Activated CD4-positive, alpha-beta memory T cell treated with anti-CD3 and anti-CD28 coated beads, Interleukin-2, amount 10 ng/mL, durations not matched to agents 7 days and 5 days (primary cell): ENCODE data around the gene MPP2. TPM values are rescaled to one million over a fixed set of nuclear protein-coding genes. Genes with fewer than 3 reads are reported as not detected.
"Not testable (repeated sequence)": the region's sequence is repeated elsewhere in the genome, so short reads cannot be mapped to it uniquely, and the experiment has no call there.

ENCODE experiments used
- CTCF ChIA-PET: fragments of 350-600 bp; sonication (Branson Sonifier 250); formaldehyde crosslinking; loops from one replicate; lab custom pipeline; 2021; ENCODE audit warnings: antibody characterized with exemption, inconsistent platforms; lab: Charles Lee
- POLR2A ChIA-PET: fragments of 350-600 bp; sonication (Branson Sonifier 250); formaldehyde crosslinking; loops from one replicate; lab custom pipeline; 2021; ENCODE audit warnings: antibody characterized with exemption; lab: Charles Lee
- DNase-seq: peaks from one replicate; pipeline ENCODE4 v3.0.0-alpha.2; 2020
- H3K27ac Mint-ChIP-seq: one replicate; pipeline ENCODE4 v1.8.0; 2021; ENCODE audit warnings: mild to moderate bottlenecking, mixed read lengths
- H3K27me3 Mint-ChIP-seq: one replicate; pipeline ENCODE4 v1.8.0; 2021; ENCODE audit warnings: mixed read lengths
- H3K36me3 Mint-ChIP-seq: one replicate; pipeline ENCODE4 v1.8.0; 2021; ENCODE audit warnings: low read depth, mixed read lengths
- H3K4me1 Mint-ChIP-seq: one replicate; pipeline ENCODE4 v1.8.0; 2021; ENCODE audit warnings: mixed read lengths
- H3K4me3 Mint-ChIP-seq: one replicate; pipeline ENCODE4 v1.8.0; 2021; ENCODE audit warnings: mild to moderate bottlenecking, mixed read lengths
- H3K9me3 Mint-ChIP-seq: one replicate; pipeline ENCODE4 v1.8.0; 2021; ENCODE audit warnings: mixed read lengths
- total RNA-seq, 2 experiments: library from RNA; stranded (reverse); gene quantifications; one replicate each; pipeline ENCODE4 v1.2.3, GENCODE V29; 2021

The MPP2 gene
- total RNA-seq, 2 experiments from 2014 or later, result 0.48 to 0.65 TPM

GRCh38 chr17:43846221-43846712 lies 61.1 kb downstream of the MPP2 start:
- H3K27me3 Mint-ChIP-seq, result peaks cover 18% of the 10 kb centered on the region
- no peak overlapping the region for H3K27ac Mint-ChIP-seq
- ChIA-PET CTCF (interaction anchor here (0.6 to 2.4 kb wide), 18 partner anchors 10 to 156 kb away, joined by 3 to 12 read pairs (median 4); no protein-coding TSS in a partner anchor), POLR2A (interaction anchor here (1.1 kb wide), 1 partner anchor 29 kb away, joined by 3 read pairs; no protein-coding TSS in a partner anchor)
- no peak overlapping the region for H3K4me3 Mint-ChIP-seq
- peak; percentile 76 for DNase-seq
- H3K36me3 Mint-ChIP-seq, result no peaks in the 10 kb centered on the region
- no peaks in the 10 kb centered on the region for H3K9me3 Mint-ChIP-seq
- H3K4me1 Mint-ChIP-seq, result no peaks in the 10 kb centered on the region

- no peak for DNase-seq
- H3K9me3 Mint-ChIP-seq, result no peaks in the 10 kb centered on the region
- CTCF ChIA-PET, result interaction anchor here (0.6 to 2.4 kb wide), 19 partner anchors 8 to 157 kb away, joined by 3 to 12 read pairs (median 3); no protein-coding TSS in a partner anchor
- no peak overlapping the region for H3K27ac Mint-ChIP-seq
- POLR2A ChIA-PET, result interaction anchor here (1.1 kb wide), 1 partner anchor 28 kb away, joined by 3 read pairs; no protein-coding TSS in a partner anchor
- no peak overlapping the region for H3K4me3 Mint-ChIP-seq
- peaks cover 17% of the 10 kb centered on the region for H3K27me3 Mint-ChIP-seq
- H3K36me3 Mint-ChIP-seq, result no peaks in the 10 kb centered on the region
- H3K4me1 Mint-ChIP-seq, result no peaks in the 10 kb centered on the region
Observed at GRCh38 chr17:43845766-43846165, 61.6 kb downstream of the MPP2 start.

- POLR2A ChIA-PET, result no interaction called here
- CTCF ChIA-PET, result no interaction called here
- Mint-ChIP-seq H3K36me3 (no peaks in the 10 kb centered on the region), H3K9me3 (no peaks in the 10 kb centered on the region), H3K27me3 (peaks cover 19% of the 10 kb centered on the region), H3K27ac (no peak overlapping the region), H3K4me1 (no peaks in the 10 kb centered on the region), H3K4me3 (no peak overlapping the region)
- no peak for DNase-seq
Observed at GRCh38 chr17:43844241-43844640, 63.1 kb downstream of the MPP2 start.

- no peak for DNase-seq
- Mint-ChIP-seq H3K4me1 (no peaks in the 10 kb centered on the region), H3K36me3 (no peaks in the 10 kb centered on the region), H3K27ac (no peak overlapping the region), H3K9me3 (no peaks in the 10 kb centered on the region), H3K27me3 (peaks cover 19% of the 10 kb centered on the region), H3K4me3 (no peak overlapping the region)
- CTCF ChIA-PET, result interaction anchor here (0.7 kb wide), 1 partner anchor 25 kb away, joined by 3 read pairs; no protein-coding TSS in a partner anchor
- POLR2A ChIA-PET, result no interaction called here
Observed at GRCh38 chr17:43842975-43843325, 64.4 kb downstream of the MPP2 start.

- H3K27ac Mint-ChIP-seq, POLR2A ChIA-PET, H3K4me3 Mint-ChIP-seq, H3K36me3 Mint-ChIP-seq, H3K4me1 Mint-ChIP-seq, CTCF ChIA-PET, DNase-seq, H3K9me3 Mint-ChIP-seq: not testable (repeated sequence)
- H3K27me3 Mint-ChIP-seq, result peaks cover 16% of the 10 kb centered on the region
Observed at GRCh38 chr17:43842091-43842974, 65.0 kb downstream of the MPP2 start.

GRCh38 chr17:43841282-43841681 lies 66.1 kb downstream of the MPP2 start:
- H3K4me3 Mint-ChIP-seq, result no peak overlapping the region
- ChIA-PET CTCF (no interaction called here), POLR2A (no interaction called here)
- no peak overlapping the region for H3K27ac Mint-ChIP-seq
- no peaks in the 10 kb centered on the region for H3K4me1 Mint-ChIP-seq
- peaks cover 19% of the 10 kb centered on the region for H3K27me3 Mint-ChIP-seq
- DNase-seq, result no peak
- H3K9me3 Mint-ChIP-seq, result no peaks in the 10 kb centered on the region
- no peaks in the 10 kb centered on the region for H3K36me3 Mint-ChIP-seq

GRCh38 chr17:43840814-43841213 lies 66.5 kb downstream of the MPP2 start:
- Mint-ChIP-seq H3K4me3 (no peak overlapping the region), H3K27me3 (peaks cover 22% of the 10 kb centered on the region), H3K27ac (no peak overlapping the region), H3K36me3 (no peaks in the 10 kb centered on the region), H3K4me1 (no peaks in the 10 kb centered on the region), H3K9me3 (no peaks in the 10 kb centered on the region)
- CTCF ChIA-PET, result interaction anchor here (0.6 kb wide), 1 partner anchor 41 kb away, joined by 3 read pairs; no protein-coding TSS in a partner anchor
- POLR2A ChIA-PET, result no interaction called here
- DNase-seq, result no peak

- Mint-ChIP-seq H3K27me3 (peaks cover 28% of the 10 kb centered on the region), H3K4me1 (no peaks in the 10 kb centered on the region), H3K36me3 (no peaks in the 10 kb centered on the region), H3K27ac (no peak overlapping the region), H3K4me3 (no peak overlapping the region), H3K9me3 (no peaks in the 10 kb centered on the region)
- no peak for DNase-seq
- ChIA-PET CTCF (interaction anchor here (0.6 kb wide), 1 partner anchor 70 kb away, joined by 3 read pairs; no protein-coding TSS in a partner anchor), POLR2A (no interaction called here)
Observed at GRCh38 chr17:43839670-43840108, 67.6 kb downstream of the MPP2 start.

GRCh38 chr17:43834106-43834505 lies 73.2 kb downstream of the MPP2 start:
- Mint-ChIP-seq H3K27ac (no peak overlapping the region), H3K9me3 (no peaks in the 10 kb centered on the region), H3K36me3 (no peaks in the 10 kb centered on the region), H3K4me1 (peaks cover 11% of the 10 kb centered on the region), H3K27me3 (peaks cover 49% of the 10 kb centered on the region), H3K4me3 (no peak overlapping the region)
- no peak for DNase-seq
- ChIA-PET CTCF (interaction anchor here (1.4 kb wide), 1 partner anchor 12 kb away, joined by 5 read pairs; the partner anchor contains the start of gene CD300LG), POLR2A (no interaction called here)

GRCh38 chr17:43832976-43833829 lies 74.1 kb downstream of the MPP2 start, which contains the start of gene MPP3:
TSS of gene MPP3 (minus strand) at chr17:43833146. CDS start at chr17:43831906, 1,240 bp downstream.
- H3K27me3 Mint-ChIP-seq, result peaks cover 49% of the 10 kb centered on the region
- no peak within 1 kb of the TSS for H3K27ac Mint-ChIP-seq
- ChIA-PET POLR2A (no interaction called here), CTCF (interaction anchor here (1.4 kb wide), 1 partner anchor 13 kb away, joined by 5 read pairs; the partner anchor contains the start of gene CD300LG)
- H3K9me3 Mint-ChIP-seq, result no peaks in the 10 kb centered on the region
- DNase-seq, result peak; percentile 47
- H3K36me3 Mint-ChIP-seq, result no peaks in the 10 kb centered on the region
- H3K4me1 Mint-ChIP-seq, result peaks cover 11% of the 10 kb centered on the region
- peak within 1 kb of the TSS; percentile 51 for H3K4me3 Mint-ChIP-seq

GRCh38 chr17:43832168-43832975 lies 75.0 kb downstream of the MPP2 start:
- ChIA-PET POLR2A (no interaction called here), CTCF (no interaction called here)
- Mint-ChIP-seq H3K9me3 (no peaks in the 10 kb centered on the region), H3K27me3 (peaks cover 48% of the 10 kb centered on the region), H3K4me3 (peak overlapping the region; percentile 28), H3K27ac (no peak overlapping the region), H3K36me3 (no peaks in the 10 kb centered on the region), H3K4me1 (peaks cover 11% of the 10 kb centered on the region)
- no peak for DNase-seq

GRCh38 chr17:43831633-43832032 lies 75.7 kb downstream of the MPP2 start:
- Mint-ChIP-seq H3K27me3 (peaks cover 47% of the 10 kb centered on the region), H3K27ac (no peak overlapping the region), H3K4me3 (no peak overlapping the region), H3K36me3 (no peaks in the 10 kb centered on the region), H3K9me3 (no peaks in the 10 kb centered on the region), H3K4me1 (peaks cover 11% of the 10 kb centered on the region)
- ChIA-PET CTCF (no interaction called here), POLR2A (no interaction called here)
- no peak for DNase-seq
